OCI-LY3 (cell line): ENCODE results near the gene CALML4.

ENCODE experiments used
- CTCF ChIP-seq: fragments of 200-600, 300-600 bp; sonication (generic); IDR thresholded peaks from 2 replicates; pipeline ENCODE4 v1.5.1; 2014; ENCODE audit warnings: antibody characterized with exemption, low read length, low read depth
- EZH2phosphoT487 ChIP-seq: fragments of 200-600 bp; shearing (Covaris generic); IDR thresholded peaks from 2 replicates; pipeline ENCODE4 v1.6.1; 2018; ENCODE audit warnings: antibody characterized with exemption, mixed run types, low read depth

- TF ChIP-seq CTCF, result no peak
- no peak for TF ChIP-seq EZH2phosphoT487
Measured at GRCh38 chr15:68228143-68228970, 23.2 kb upstream of the CALML4 start.
